GM19438 (cell line): ENCODE results near the gene ECM2.

Experiments
- ATAC-seq: cut with Tn5 transposase; IDR thresholded peaks from one replicate; pipeline ENCODE4 v1.9.1; 2021; ENCODE audit warnings: low read depth; ENCODE audit not compliant: unreplicated experiment

The ECM2 gene

GRCh38 chr9:92528522-92528849, 7.3 kb downstream of the ECM2 start:
- ATAC-seq: no peak

DNA sequence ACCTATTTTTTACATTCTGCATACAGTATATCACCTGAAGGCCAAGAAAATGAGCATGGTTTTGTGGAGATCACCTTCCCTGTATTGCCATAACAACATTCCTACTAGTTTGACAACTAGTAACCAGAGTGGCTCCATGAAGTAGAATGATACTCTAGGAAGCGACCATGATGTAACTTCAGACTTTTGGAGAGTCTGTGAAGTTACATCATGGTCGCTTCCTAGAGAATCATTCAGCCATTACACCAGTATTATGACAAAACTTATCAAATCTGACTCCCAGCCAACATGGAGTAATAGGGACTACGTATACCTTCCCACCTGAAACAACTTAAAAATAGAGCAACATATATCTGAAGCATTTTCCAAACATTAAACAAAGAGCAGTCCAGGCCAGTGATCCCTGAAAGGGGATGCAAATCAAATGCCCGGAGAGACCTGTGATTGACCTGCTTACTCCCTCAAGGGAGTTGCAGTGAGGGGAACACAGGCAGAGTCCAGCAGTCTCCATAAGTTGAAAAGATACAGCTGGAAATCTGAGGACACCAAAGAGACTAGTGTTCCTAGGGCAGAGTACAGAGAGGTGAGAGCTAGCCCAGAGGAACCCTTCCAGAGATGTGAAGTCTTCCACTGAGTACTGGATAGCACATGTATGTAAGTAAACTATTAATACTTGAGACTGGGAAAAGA, 7.8 kb downstream of the ECM2 start:
- ATAC-seq: no peak

GRCh38 chr9:92527291-92527828, 8.4 kb downstream of the ECM2 start:
- no peak for ATAC-seq

DNA sequence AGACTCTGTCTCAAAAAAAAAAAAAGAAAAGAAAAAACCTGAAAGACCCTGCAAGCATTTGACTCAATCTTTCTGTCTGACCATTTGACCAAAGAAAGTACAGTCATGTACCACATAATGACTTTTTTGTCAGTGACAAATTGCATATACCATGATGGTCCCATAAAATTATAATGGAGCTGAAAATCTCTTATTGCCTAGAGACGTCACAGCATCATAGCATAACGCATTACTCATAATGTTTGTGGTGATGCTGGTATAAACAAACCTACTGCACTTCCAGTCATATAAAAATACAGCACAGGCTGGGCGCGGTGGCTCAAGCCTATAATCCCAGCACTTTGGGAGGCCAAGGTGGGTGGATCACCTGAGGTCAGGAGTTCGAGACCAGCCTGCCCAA, 10.5 kb downstream of the ECM2 start:
- no peak for ATAC-seq

GRCh38 chr9:92524881-92525280, 10.9 kb downstream of the ECM2 start:
- no peak for ATAC-seq

DNA sequence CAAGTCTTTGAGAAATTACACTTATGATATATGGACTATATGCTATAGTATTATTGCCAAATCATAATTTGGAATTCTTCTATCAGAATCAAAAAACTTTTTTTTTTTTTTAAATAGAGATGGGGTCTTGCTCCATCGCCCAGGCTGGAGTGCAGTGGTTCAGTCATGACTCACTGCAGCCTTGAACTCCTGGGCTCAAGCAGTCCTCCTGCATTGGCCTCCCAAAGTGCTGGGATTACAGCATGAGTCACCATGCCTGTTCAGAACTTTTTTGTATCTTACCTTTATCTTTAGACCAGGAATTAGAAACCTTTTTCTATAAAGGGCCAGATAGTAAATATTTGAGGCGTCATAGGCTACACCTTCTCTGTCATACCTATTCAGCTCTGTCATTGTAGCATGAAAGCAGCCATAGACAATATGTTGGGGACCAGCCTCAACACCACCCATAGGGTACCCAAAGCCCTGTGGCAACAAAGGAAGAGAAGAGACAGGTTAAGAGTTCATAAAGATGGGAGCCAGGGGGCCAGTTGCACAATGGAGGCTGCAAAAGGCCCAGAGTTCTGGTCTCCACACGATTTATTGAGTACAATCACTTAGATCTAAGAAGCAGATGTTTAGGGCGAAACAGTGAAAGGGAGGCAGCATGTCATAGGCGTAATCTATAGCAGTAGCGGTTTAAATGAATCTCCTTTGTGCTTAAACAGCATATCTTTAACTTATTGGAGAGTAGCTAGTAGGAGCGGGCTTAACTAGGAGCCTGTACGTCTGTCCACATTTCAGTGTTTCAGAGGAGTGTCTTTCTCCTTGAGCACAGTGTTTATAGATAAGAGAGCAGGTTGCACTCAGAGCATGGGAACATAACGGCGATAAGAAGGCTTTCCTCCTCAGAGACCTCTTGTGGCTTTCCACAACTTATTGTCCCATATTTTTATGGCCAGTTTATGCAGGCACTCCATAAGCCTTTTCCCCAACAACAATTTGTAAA, 12.5 kb downstream of the ECM2 start:
- ATAC-seq: no peak

GRCh38 chr9:92520837-92521236, 15.0 kb downstream of the ECM2 start:
- ATAC-seq: no peak

- ATAC-seq: no peak
These were observed 17.6 kb downstream of the ECM2 start for GRCh38 chr9:92518199-92518598.

GRCh38 chr9:92517046-92517445, 18.7 kb downstream of the ECM2 start:
- ATAC-seq: no peak

- ATAC-seq: no peak
These were observed 19.3 kb downstream of the ECM2 start for GRCh38 chr9:92516521-92516920.

GRCh38 chr9:92514635-92515034, 21.2 kb downstream of the ECM2 start:
- no peak for ATAC-seq

DNA sequence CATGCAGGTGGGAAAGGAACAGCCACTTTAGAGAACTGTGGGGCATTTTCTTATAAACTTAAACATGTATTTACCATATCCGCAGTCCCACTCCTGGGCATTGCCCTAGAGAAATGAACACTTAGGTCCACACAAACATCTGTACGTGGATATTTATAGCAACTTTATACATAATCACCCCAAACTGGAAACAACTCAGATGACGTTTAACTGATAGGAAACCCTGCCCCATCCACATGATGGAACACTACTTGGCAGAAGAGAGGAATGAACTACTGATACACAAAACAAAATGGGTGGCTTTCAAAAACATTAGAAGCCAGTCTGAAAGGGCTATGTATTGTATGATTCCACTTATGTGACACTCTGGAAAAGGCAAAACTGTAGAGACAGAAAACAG, 22.4 kb downstream of the ECM2 start:
- no peak for ATAC-seq

DNA sequence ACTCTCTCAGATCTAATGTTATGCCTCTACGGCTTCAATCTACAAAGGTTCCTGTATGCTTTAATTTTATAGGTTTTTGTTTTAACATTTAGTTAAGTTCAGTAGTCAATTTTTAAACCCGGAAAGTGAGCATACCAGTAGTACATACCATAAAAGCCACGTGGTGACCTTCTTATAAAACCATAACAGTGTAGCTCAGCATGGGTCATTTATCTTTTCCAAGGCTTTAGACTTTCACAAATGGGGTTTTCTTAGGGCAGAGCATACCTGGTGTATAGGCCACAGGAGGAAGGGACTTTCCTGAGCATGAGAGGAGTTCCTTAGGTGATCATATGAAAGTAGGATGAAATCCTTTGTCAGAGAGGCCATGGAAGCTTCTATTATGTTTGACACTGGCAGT, 23.2 kb downstream of the ECM2 start:
- no peak for ATAC-seq

GRCh38 chr9:92510747-92511146, 25.0 kb downstream of the ECM2 start:
- ATAC-seq: no peak

DNA sequence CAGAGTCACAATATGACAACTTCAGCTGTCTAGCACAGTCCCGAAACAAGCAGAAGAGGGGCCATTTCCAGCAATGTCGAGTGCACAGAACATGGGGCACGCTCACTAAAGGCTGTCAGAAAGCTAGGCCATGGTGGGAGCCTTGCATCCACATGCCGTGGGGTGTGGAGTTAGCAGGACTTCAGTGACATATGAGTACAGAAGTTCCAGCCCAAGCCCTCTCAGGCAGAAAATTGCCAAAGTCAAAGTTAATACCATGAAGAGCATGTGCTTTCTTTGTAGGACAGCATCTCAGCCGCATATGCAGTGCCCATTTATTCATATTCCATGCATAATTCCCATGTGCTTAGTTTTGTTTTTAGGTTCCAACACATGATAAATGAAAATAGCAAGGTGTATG, 26.7 kb downstream of the ECM2 start:
- no peak for ATAC-seq

DNA sequence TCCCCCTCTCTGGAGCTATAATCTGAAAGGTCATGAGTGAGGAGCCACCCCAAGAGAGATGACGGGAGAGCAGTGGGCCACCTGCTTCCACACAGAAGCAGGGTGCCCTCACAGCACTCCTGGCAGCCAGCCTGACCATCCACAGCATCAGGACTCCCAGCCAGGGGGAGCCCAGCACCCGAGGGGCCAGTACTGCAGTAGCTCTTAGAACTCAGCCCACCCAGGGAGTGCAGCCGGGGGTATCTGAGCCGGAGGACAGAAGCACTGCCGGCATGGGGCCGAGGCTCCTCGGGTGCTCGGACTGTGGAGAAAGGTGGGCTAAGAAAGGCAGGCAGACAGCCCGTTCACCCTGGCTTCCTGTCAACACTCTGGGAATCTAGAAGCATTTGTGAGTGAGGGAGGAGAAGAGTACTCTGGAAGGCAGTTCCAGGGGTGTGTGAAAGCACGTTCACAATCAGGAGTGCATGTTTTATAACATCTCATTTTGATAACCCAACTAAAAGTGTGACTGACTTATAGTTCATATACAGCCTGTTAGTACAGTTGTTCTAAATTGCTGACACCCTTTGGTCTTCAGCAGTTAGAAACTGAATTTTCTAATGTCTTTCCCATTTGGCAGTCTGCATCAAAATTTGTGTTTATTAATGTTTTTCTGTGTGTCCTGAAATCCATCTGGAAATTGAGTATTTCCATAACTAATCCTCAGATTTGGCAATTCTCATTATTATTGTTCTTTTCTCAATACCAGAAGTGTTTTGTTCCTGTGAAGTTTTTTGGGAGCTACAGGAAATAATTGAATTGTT, 27.6 kb downstream of the ECM2 start:
- no peak for ATAC-seq

DNA sequence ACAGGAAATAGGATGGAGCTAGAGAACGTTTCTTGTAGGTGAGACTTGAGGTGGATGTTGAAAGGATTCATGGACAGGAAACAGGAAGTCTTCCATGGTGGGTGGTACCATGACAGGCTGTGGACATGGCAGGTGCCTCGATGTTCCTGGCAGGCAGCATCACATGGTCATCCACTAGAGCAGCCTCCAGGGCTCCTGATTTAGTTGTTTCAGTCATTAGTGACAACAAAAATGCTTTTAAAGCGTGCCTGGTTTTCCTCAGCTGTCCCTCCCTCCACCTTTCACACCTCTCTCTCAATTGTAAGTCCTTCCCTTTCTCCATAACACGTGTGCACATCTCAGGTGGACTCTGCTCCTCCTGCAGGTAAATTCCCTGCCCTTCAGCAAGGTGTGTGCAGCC, 28.3 kb downstream of the ECM2 start:
- no peak for ATAC-seq

- no peak for ATAC-seq
These were observed 28.8 kb downstream of the ECM2 start for GRCh38 chr9:92507005-92507404.

DNA sequence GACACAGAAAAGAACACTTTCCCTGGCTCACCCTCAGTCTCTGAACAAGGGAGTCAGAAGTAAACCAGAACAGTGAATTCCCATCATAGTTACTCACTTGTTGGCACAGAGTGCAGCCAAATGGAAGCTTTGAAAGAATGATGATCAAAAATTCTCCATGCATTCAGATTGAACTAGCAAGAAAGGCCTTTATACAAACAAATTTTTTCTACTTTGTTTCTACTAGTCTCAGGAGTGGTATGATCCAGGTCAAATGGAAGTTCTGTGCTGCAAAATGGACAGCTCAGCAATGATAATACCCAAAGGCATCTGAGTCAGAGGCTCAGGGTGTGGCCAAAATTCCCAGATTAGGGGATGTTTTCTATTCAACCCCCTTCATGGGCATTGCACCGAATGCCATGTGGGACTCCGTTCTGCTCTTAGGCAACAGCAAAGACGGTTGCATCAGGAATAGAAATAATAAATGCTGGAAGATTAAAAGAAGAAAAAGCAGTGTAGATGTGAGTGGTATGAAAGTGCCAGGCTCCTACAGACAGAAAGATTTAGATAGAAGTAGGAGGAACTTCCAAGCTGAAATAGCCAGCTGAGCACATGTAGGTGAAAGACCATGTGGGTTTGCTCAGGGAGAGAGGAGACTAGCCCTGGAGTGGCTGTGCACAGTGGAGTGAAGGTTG, 29.5 kb downstream of the ECM2 start:
- no peak for ATAC-seq

DNA sequence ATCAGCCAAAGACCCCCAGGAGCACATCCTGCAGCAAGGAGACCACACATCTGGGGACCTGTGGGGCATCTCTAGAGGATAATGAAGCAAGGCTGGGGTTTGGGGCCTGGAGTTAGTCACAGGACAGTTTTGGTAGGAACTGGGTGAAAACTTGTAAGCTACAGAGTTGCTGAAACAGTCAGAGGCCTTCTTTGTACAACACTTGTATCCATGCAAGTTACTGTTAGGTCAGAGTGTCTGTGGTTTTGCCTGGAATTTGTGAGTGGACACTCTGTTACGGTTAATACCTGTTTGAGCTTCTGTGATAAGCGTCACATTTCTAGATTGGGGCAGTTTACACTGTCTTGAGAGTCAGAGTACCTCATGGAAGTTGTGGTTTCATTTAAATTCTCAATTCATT, 30.9 kb downstream of the ECM2 start:
- no peak for ATAC-seq
